Adrenal gland (tissue), 5 donors: ENCODE results near the gene CAVIN1.
"Not testable (repeated sequence)": the region's sequence is repeated elsewhere in the genome, so short reads cannot be mapped to it uniquely, and the experiment has no call there.

Experiments
- POLR2A ChIP-seq, 2 donors: fragments of 450-650 bp; IDR thresholded peaks; one replicate each; pipeline ENCODE4 v1.6.1; 2017; ENCODE audit warnings: antibody characterized with exemption in 2 of 2, mild to moderate bottlenecking in 2 of 2, moderate library complexity in 1 of 2
- TF ChIP-seq, protein P1 (sequence below), 6 experiments: fragments of 450-650 bp in 4 of 6; fragments of 200-600 bp in 2 of 6; sonication (generic) in 1 of 6; IDR thresholded peaks; 1 replicate in 5 of 6; 2 replicates in 1 of 6; pipeline versions ENCODE4 v1.5.1 to v1.8.0; 2016 to 2021; ENCODE audit warnings: antibody characterized with exemption in 6 of 6, mild to moderate bottlenecking in 2 of 6, moderate library complexity in 1 of 6
- donor health status: DM: no; HTN: no; CAD: no.

DNA sequence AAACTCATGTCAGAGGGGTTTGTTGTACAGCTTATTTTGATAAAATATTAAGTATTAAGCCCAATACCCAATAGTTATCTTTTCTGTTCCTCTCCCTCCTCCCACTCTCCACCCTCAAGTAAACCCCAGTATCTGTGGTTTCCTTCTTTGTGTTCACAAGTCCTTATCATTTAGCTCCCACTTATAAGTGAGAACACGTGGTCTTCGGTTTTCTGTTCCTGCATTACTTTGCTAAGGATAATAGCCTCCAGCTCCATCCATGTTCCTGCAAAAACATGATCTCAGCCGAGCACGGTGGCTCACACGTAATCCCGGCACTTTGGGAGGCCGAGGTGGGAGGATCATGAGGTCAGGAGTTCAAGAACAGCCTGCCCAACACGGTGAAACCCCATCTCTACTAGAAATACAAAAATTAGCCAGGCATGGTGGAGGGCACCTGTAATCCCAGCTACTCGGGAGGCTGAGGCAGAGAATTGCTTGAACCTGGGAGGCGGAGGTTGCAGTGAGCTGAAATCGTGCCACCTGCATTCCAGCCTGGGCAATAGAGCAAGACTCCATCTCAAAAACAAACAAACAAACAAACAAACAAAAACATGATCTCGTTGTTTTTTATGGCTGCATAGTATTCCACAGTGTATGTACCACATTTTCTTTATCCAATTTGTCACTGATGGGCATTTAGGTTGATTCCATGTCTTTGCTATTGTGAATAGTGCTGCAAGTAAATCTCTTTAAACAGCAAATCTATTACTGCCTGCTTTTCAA, 54.1 kb downstream of the CAVIN1 start:
- TF ChIP-seq, protein P1, sequence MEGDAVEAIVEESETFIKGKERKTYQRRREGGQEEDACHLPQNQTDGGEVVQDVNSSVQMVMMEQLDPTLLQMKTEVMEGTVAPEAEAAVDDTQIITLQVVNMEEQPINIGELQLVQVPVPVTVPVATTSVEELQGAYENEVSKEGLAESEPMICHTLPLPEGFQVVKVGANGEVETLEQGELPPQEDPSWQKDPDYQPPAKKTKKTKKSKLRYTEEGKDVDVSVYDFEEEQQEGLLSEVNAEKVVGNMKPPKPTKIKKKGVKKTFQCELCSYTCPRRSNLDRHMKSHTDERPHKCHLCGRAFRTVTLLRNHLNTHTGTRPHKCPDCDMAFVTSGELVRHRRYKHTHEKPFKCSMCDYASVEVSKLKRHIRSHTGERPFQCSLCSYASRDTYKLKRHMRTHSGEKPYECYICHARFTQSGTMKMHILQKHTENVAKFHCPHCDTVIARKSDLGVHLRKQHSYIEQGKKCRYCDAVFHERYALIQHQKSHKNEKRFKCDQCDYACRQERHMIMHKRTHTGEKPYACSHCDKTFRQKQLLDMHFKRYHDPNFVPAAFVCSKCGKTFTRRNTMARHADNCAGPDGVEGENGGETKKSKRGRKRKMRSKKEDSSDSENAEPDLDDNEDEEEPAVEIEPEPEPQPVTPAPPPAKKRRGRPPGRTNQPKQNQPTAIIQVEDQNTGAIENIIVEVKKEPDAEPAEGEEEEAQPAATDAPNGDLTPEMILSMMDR (IDR thresholded peaks at IDR 0.05), result not testable (repeated sequence)
- not testable (repeated sequence) for TF ChIP-seq POLR2A (IDR thresholded peaks at IDR 0.05)
